Measurements from ENCODE around the gene PSMD11. TPM values are rescaled to one million over a fixed set of nuclear protein-coding genes. Genes with fewer than 3 reads are reported as not detected.
A peak's percentile ranks its signal among the peaks of the same experiment; 100 is the strongest.

PSMD11 gene
- total and polyA plus RNA-seq, 2 donors (not counting 3 experiments of a cell fraction or from before 2014, with no cell fraction given): 59.4 to 153 TPM

GRCh38 chr17:32495359-32496231 lies 51.3 kb downstream of the PSMD11 start:
- no peaks in the 10 kb centered on the region for H3K9me1 ChIP-seq (replicated peaks; ENCODE audit: control insufficient read depth, extremely low read depth, insufficient read depth, low read length)
- no peaks in the 10 kb centered on the region for H3K4me1 ChIP-seq (ENCODE audit: control insufficient read depth, extremely low read depth, insufficient read depth, low read length)
- no peaks in the 10 kb centered on the region for H4K20me1 ChIP-seq (replicated peaks; ENCODE audit: control insufficient read depth, extremely low read depth, insufficient read depth, low read length)
- H3K27me3 ChIP-seq (ENCODE audit: control insufficient read depth in 2 of 2, insufficient read depth in 2 of 2, low read length in 2 of 2): no peaks in the 10 kb centered on the region
- no peaks in the 10 kb centered on the region for H3K79me2 ChIP-seq (ENCODE audit: control insufficient read depth, insufficient read depth, low read length)
- ChIA-PET POLR2A (no interaction called here), CTCF (interaction anchor here (1.0 to 1.5 kb wide), 4 partner anchors 12 to 1255 kb away, joined by 3 to 4 read pairs (median 3); no protein-coding TSS in a partner anchor)
- H3K4me2 ChIP-seq (ENCODE audit: insufficient read depth, low read length): no peak overlapping the region
- H3K4me3 ChIP-seq (replicated peaks in 1 of 3; ENCODE audit: insufficient read depth in 1 of 3, low read depth in 1 of 3, low read length in 3 of 3): no peak overlapping the region
- FAIRE-seq: no peak
- peak; percentile 53 for DNase-seq (ENCODE audit: low read depth, low spot score)
- H3K36me3 ChIP-seq (ENCODE audit: control insufficient read depth in 2 of 2, extremely low read depth in 1 of 2, insufficient read depth in 2 of 2, low read length in 2 of 2): no peaks in the 10 kb centered on the region
- intact Hi-C loops (cut with micrococcal nuclease): no loop called here
- BruUV-seq (replicated peaks): no TSS peak
- H3K9ac ChIP-seq (replicated peaks; ENCODE audit: extremely low read depth, insufficient read depth, low read length): no peak overlapping the region
- no peak overlapping the region for H3K27ac ChIP-seq (ENCODE audit: insufficient read depth, low read depth, low read length)
- H2AFZ ChIP-seq (ENCODE audit: low read depth, low read length): no peak overlapping the region
- TF ChIP-seq, protein P1, sequence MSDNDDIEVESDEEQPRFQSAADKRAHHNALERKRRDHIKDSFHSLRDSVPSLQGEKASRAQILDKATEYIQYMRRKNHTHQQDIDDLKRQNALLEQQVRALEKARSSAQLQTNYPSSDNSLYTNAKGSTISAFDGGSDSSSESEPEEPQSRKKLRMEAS (IDR thresholded peaks at IDR 0.05; ENCODE audit: insufficient read depth, insufficient read length): no peak
- TF ChIP-seq CTCF (IDR thresholded peaks at IDR 0.05; ENCODE audit: extremely low read depth in 1 of 2, insufficient read depth in 1 of 2, low read depth in 1 of 2, low read length in 2 of 2) (no peak), GATA2 (IDR thresholded peaks at IDR 0.05; ENCODE audit: insufficient read depth, insufficient read length, low read depth, low read length) (no peak), JUN (IDR thresholded peaks at IDR 0.05; ENCODE audit: borderline replicate concordance, insufficient read depth, insufficient read length, low read depth) (no peak), POLR2AphosphoS5 (IDR thresholded peaks at IDR 0.05; ENCODE audit: insufficient read depth, low read depth, low read length) (no peak), POLR2A (IDR thresholded peaks at IDR 0.05; ENCODE audit: low read depth, low read length) (no peak)
- dilution Hi-C loops (cut with MboI; ENCODE audit: extremely low pct_ligation_motif_present, low sequenced_read_pairs): no loop called here
- H3K9me3 ChIP-seq (replicated peaks; ENCODE audit: control insufficient read depth, insufficient read depth, low read length): no peaks in the 10 kb centered on the region
